ENCODE results near the gene USP9X.
"Not testable (repeated sequence)": the region's sequence is repeated elsewhere in the genome, so short reads cannot be mapped to it uniquely, and the experiment has no call there.

Gene USP9X

GRCh38 chrX:41127477-41128192 lies 42.4 kb downstream of the USP9X start:
- no peak for DNase-seq

- DNase-seq: no peak
These were observed 43.7 kb downstream of the USP9X start for GRCh38 chrX:41128955-41129354.

DNA sequence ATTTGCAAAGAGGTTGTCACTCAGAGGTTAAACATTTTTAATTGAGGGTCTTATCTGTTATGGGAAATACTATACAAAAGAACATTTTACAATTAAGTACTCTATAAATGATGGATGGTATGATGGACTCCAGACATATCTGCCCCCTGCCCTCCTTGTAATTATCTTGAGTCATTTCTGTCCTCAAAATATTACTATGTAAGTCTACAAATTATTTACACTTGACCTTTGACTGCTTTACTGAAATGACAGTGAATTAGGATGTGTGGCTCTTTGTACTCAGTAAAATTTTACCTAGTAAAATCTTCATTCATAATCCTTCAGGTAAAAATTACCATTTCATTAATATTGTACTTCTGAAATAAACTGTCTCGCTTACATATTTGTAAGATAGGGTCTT lies 46.5 kb downstream of the USP9X start:
- no peak for DNase-seq

- no peak for DNase-seq
These were observed 48.3 kb downstream of the USP9X start for GRCh38 chrX:41133551-41133950.

- DNase-seq: no peak
These were observed 52.3 kb downstream of the USP9X start for GRCh38 chrX:41137589-41137988.

- no peak for DNase-seq
These were observed 57.1 kb downstream of the USP9X start for GRCh38 chrX:41142130-41142910.

- no peak for DNase-seq
These were observed 59.6 kb downstream of the USP9X start for GRCh38 chrX:41144873-41145272.

- DNase-seq: no peak
These were observed 60.8 kb downstream of the USP9X start for GRCh38 chrX:41145920-41146608.

- DNase-seq: no peak
These were observed 63.3 kb downstream of the USP9X start for GRCh38 chrX:41148553-41148952.

DNA sequence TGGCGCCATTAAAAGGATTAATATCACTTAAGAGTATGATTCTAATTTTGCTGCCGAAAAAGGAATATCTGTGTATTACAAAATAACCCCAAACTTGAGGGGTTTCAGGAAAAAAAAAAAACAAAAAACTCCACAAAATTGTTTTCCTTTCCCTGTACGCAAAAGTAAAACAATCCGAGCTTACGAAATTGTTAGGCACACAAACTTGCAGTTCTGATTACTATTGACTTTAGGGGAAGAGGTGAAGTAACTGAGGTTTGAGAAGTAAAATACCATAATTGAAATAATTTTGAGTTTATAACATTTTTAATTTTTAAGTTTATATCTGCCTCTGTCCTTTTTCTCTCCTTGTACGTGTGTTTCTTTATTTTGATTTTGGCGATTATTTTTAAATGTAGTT lies 64.8 kb downstream of the USP9X start:
- no peak for DNase-seq

DNA sequence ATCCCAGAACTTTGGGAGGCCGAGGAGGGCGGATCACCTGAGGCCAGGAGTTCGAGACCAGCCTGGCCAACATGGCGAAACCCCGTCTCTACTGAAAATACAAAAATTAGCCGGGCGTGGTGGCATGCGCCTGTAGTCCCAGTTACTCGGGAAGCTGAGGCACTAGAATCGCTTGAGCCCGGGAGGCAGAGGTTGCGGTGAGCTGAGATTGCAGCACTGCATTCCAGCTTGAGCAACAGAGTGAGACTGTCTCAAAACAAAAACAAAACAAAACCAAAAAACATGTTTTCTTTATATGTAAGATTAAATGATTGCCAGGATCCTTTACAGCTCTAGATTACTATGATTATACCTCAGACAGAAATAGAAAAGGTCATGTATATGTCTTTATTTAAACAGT lies 66.5 kb downstream of the USP9X start:
- not testable (repeated sequence) for DNase-seq

- DNase-seq: no peak
These were observed 67.0 kb downstream of the USP9X start for GRCh38 chrX:41152221-41152620.

- no peak for DNase-seq
These were observed 68.2 kb downstream of the USP9X start for GRCh38 chrX:41153448-41153847.

- DNase-seq: no peak
These were observed 68.7 kb downstream of the USP9X start for GRCh38 chrX:41153957-41154356.

- no peak for DNase-seq
These were observed 79.2 kb downstream of the USP9X start for GRCh38 chrX:41164449-41164848.

GRCh38 chrX:41167888-41168287 lies 82.6 kb downstream of the USP9X start:
- DNase-seq: no peak

DNA sequence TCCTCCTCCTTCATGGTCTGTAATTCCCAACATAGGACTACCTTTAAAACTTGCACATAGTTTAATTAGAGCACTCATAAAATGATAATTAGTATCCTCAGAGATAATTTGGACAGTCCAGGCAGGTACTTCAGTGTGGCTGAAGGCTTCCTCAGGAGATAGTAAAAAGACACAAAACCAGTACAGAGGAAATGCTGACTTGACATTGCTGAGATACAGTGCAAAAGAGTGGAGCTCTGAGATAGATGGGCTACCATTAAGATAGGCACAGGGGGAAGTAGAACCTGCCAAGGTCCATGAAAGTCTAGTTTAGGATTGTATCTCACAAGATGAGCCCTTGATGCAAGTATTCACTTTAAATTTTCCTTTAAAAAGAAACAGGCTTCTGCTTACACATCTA lies 91.0 kb downstream of the USP9X start:
- DNase-seq: no peak

- no peak for DNase-seq
These were observed 92.1 kb downstream of the USP9X start for GRCh38 chrX:41177297-41177696.

DNA sequence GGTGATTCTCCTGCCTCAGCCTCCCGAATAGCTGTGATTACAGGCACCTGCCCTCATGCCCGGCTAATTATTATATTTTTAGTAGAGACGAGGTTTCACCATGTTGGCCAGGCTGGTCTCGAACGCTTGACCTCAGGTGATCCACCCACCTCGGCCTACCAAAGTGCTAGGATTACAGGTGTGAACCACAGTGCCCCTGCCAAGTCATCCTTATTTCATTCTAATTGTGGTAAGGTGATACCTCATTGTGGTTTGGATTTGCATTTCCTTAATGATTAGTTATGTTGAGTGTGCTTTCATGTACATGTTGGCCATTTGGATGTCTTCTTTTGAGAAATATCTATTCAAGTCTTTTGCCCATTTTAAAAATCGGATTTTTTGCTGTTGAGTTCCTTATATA lies 93.0 kb downstream of the USP9X start:
- no peak for DNase-seq

DNA sequence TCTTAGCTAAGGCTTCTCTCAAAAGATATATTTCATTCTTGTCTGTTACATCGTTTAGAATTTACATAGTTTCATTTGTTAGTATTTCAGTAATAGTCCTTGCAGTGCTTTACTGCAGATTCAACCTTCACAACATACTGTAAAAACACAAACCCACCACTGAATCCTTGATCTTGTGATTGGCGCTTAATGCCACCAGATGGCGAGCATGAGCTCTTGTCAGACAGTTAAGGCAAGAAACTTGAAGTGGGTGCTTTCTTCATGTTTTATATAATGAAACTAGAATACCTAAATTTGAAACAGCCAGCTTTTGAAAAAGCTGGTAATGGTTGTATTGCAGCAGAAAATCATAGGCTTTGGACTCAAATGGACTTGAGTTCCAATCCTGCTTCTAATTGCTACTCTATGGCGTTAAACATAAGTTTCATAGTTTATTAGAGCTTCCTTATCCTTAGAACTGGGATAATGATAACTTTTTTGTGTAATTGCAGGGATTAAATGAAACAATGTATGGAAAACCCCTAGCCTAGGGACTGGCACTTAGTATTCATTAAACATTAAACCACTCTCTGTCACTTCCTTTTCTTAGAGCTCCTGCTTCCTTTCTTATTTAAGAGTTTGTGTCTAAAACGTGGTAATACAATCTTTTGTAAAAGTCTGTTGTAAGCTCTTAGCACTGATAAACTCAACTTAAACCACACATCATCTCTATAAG lies 95.1 kb downstream of the USP9X start:
- no peak for DNase-seq

GRCh38 chrX:41184312-41184711 lies 99.1 kb downstream of the USP9X start:
- no peak for DNase-seq

- not testable (repeated sequence) for DNase-seq
These were observed 101.7 kb downstream of the USP9X start for GRCh38 chrX:41186946-41187345.

- no peak for DNase-seq
These were observed 103.9 kb downstream of the USP9X start for GRCh38 chrX:41189156-41189555.
